Kidney (tissue), 14 donors: ENCODE data around the gene CAMTA1. TPM values are rescaled to one million over a fixed set of nuclear protein-coding genes. Genes with fewer than 3 reads are reported as not detected.

Source experiments
- DNase-seq, 5 donors: peaks; one replicate each; pipeline ENCODE4 v3.0.0-alpha.2; 2013 to 2020
- FAIRE-seq: peaks from 2 replicates; lab custom pipeline; 2012; peaks lifted over from hg19 to GRCh38; lab: Jason Lieb, UNC
- H3K27ac ChIP-seq, 2 donors: one replicate each; pipeline ENCODE4 v1.7.0; 2013; ENCODE audit warnings: low read depth in 2 of 2, low read length in 2 of 2, inconsistent platforms in 1 of 2
- H3K27me3 ChIP-seq: one replicate; pipeline ENCODE4 v1.7.1; 2013; ENCODE audit warnings: low read length, inconsistent platforms; ENCODE audit not compliant: control insufficient read depth, insufficient read depth
- H3K36me3 ChIP-seq, 3 donors: one replicate each; pipeline versions ENCODE4 v1.7.0 to v1.7.1; 2013; ENCODE audit warnings: low read length in 3 of 3, control low read depth in 1 of 3, inconsistent platforms in 1 of 3; ENCODE audit not compliant: insufficient read depth in 3 of 3, control insufficient read depth in 2 of 3
- H3K4me1 ChIP-seq, 3 donors: one replicate each; pipeline versions ENCODE4 v1.7.0 to v1.7.1; 2013; ENCODE audit warnings: low read length in 3 of 3, inconsistent platforms in 1 of 3, low read depth in 1 of 3; ENCODE audit not compliant: control insufficient read depth in 2 of 3, insufficient read depth in 2 of 3
- H3K4me3 ChIP-seq, 3 donors: one replicate each; pipeline versions ENCODE4 v1.7.0 to v1.8.1; 2013; ENCODE audit warnings: low read length in 3 of 3, control low read depth in 1 of 3, inconsistent platforms in 1 of 3
- H3K9ac ChIP-seq, 3 donors: one replicate each; pipeline versions ENCODE4 v1.7.0 to v1.7.1; 2013; ENCODE audit warnings: low read length in 3 of 3, control low read depth in 1 of 3, inconsistent platforms in 1 of 3
- H3K9me3 ChIP-seq, 3 donors: one replicate each; pipeline versions ENCODE4 v1.7.0 to v1.7.1; 2013; ENCODE audit warnings: low read length in 3 of 3, control low read depth in 1 of 3, inconsistent platforms in 1 of 3; ENCODE audit not compliant: control insufficient read depth in 2 of 3, insufficient read depth in 1 of 3
- CTCF ChIP-seq: IDR thresholded peaks from 3 replicates; pipeline ENCODE4 v1.5.1; 2012; ENCODE audit warnings: mild to moderate bottlenecking, moderate library complexity, borderline replicate concordance; ENCODE audit not compliant: insufficient read depth; ENCODE audit errors: extremely low read depth
- intact Hi-C: fragments of 100-400 bp; cut with DNase I; formaldehyde crosslinking; loops from one replicate; pipeline ENCODE4 v1.11.1; 2022
- polyA plus RNA-seq: library from polyadenylated mRNA; stranded (reverse); fragments of 350-450 nt; fragmentation: Illumina TruSeq; extraction: RNeasy Lipid Tissue Mini Kit (QIAGEN cat#74804); gene quantifications from one replicate; pipeline ENCODE4 v1.2.3, GENCODE V29; 2014; ENCODE audit warnings: low read depth, low replicate concordance; ENCODE audit not compliant: insufficient read depth
- total RNA-seq: library from RNA; stranded (reverse); fragmentation: NEBNext Ultra II Directional; extraction: Animal tissue kit (Norgen Biotek cat#: 25700); gene quantifications from one replicate; pipeline ENCODE4 v1.2.1, GENCODE V29; 2021
- donor health status: control.
- donor health status: control.
- donor health status: control.
- donor health status: control.
- donor health status: control.
- donor health status: DM: yes; HTN: yes; CAD: no.
- donor health status: Normal renal cell carcinoma (clear cell type).

CAMTA1 gene
- total and polyA plus RNA-seq, 2 donors from 2014 or later, result 79.0 to 170 TPM

GRCh38 chr1:7654725-7655124 lies 869.5 kb downstream of the CAMTA1 start:
- Histone ChIP-seq H3K4me3 (no peak overlapping the region), H3K9ac (no peak overlapping the region), H3K27ac (no peak overlapping the region), H3K36me3 (no peaks in the 10 kb centered on the region), H3K27me3 (no peaks in the 10 kb centered on the region), H3K4me1 (no peaks in the 10 kb centered on the region), H3K9me3 (no peaks in the 10 kb centered on the region)
- TF ChIP-seq CTCF, result no peak
- intact Hi-C loops, result no loop called here
- FAIRE-seq (no peak), DNase-seq (no peak)

DNA sequence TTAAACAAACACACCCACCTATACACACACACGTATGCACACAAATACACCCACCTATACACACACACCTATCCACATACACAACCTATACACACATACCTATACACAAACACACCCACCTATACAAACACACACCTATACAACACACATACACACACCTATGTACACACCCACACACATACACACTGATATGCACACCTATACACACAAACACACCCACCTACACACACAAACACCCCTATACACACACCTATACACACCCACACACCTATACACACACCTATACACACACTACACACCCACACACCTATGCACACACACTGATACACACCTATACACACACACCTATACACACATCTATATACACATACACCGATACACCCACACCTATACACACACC lies 870.1 kb downstream of the CAMTA1 start:
- no peak overlapping the region for H3K9ac ChIP-seq
- H3K27me3 ChIP-seq, result no peaks in the 10 kb centered on the region
- DNase-seq (no peak), FAIRE-seq (no peak)
- no peaks in the 10 kb centered on the region for H3K4me1 ChIP-seq
- no peak overlapping the region for H3K27ac ChIP-seq
- no peaks in the 10 kb centered on the region for H3K36me3 ChIP-seq
- intact Hi-C loops, result no loop called here
- no peak for TF ChIP-seq CTCF
- H3K4me3 ChIP-seq, result no peak overlapping the region
- H3K9me3 ChIP-seq, result no peaks in the 10 kb centered on the region

DNA sequence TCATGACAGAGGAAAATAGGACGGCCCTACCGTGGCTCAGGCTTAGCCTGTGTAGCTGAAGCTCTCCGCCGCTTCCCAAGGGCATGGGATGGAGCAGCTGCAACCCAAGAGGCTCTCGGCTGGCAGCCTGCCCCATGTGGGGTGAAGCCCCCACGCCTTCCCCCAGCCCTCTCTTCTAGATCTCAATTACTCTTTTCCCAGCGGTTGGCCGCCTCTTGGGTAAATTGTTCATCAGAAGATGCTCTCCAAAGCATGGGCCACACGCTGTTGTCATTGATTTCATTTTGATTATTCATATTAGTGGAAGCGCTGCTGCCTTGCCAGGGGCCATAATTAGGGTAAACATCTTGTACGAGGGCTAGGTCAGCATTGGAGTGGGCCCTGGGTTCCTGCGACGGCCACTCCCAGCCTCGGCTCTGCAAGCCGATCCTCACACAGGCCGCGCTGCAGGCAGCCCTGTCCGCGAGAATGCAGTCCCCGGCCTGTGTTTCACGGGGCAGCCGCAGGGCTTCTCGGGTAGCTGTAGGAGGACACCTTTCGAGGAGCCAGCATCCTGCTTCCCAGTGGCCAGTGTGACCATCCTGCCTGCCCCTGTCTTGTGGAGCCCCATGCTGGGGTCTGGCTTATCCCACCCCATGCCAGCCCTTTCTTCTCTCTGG lies 871.4 kb downstream of the CAMTA1 start:
- Histone ChIP-seq H3K27me3 (no peaks in the 10 kb centered on the region), H3K27ac (no peak overlapping the region), H3K9me3 (no peaks in the 10 kb centered on the region), H3K4me3 (no peak overlapping the region), H3K4me1 (no peaks in the 10 kb centered on the region), H3K36me3 (no peaks in the 10 kb centered on the region), H3K9ac (no peak overlapping the region)
- intact Hi-C loops, result no loop called here
- DNase-seq (peak in 1 of 5 donors; percentile 26), FAIRE-seq (no peak)
- no peak for TF ChIP-seq CTCF
